ENCODE results near the gene LTB. TPM values are rescaled to one million over a fixed set of nuclear protein-coding genes. Genes with fewer than 3 reads are reported as not detected.

LTB gene
- total RNA-seq, 2 donors from 2014 or later: not detected

- Histone ChIP-seq H3K9me3 (no peaks in the 10 kb centered on the region), H3K4me1 (peaks cover 0 to 15% of the 10 kb centered on the region in 2 donors), H3K36me3 (peaks cover 99% of the 10 kb centered on the region), H3K27ac (no peak overlapping the region), H3K27me3 (no peaks in the 10 kb centered on the region), H3K4me3 (no peak overlapping the region)
- no peak for TF ChIP-seq CTCF (IDR thresholded peaks at IDR 0.05)
- DNase-seq (ENCODE audit: low spot score): no peak
These were observed 47.6 kb downstream of the LTB start for GRCh38 chr6:31534521-31535040.

- no peak for DNase-seq (ENCODE audit: low spot score)
- H3K27me3 ChIP-seq: no peaks in the 10 kb centered on the region
- H3K4me1 ChIP-seq: peaks cover 0 to 9% of the 10 kb centered on the region in 2 donors
- H3K27ac ChIP-seq: no peak overlapping the region
- no peak overlapping the region for H3K4me3 ChIP-seq
- TF ChIP-seq CTCF (IDR thresholded peaks at IDR 0.05): no peak
- H3K36me3 ChIP-seq: peaks cover 95% of the 10 kb centered on the region
- no peaks in the 10 kb centered on the region for H3K9me3 ChIP-seq
These were observed 48.2 kb downstream of the LTB start for GRCh38 chr6:31534011-31534410.

- no peak for TF ChIP-seq CTCF (IDR thresholded peaks at IDR 0.05)
- H3K4me3 ChIP-seq: no peak overlapping the region
- H3K4me1 ChIP-seq: peaks cover 0 to 3% of the 10 kb centered on the region in 2 donors
- no peaks in the 10 kb centered on the region for H3K27me3 ChIP-seq
- H3K36me3 ChIP-seq: peaks cover 89% of the 10 kb centered on the region
- H3K27ac ChIP-seq: no peak overlapping the region
- no peak for DNase-seq (ENCODE audit: low spot score)
- H3K9me3 ChIP-seq: no peaks in the 10 kb centered on the region
These were observed 48.8 kb downstream of the LTB start for GRCh38 chr6:31533455-31533841.

- peak overlapping the region in 1 of 2 donors; percentile 21 for H3K27ac ChIP-seq
These were observed 49.4 kb downstream of the LTB start for GRCh38 chr6:31532644-31533454.

GRCh38 chr6:31531771-31532643 lies 50.2 kb downstream of the LTB start:
- peaks cover 76% of the 10 kb centered on the region for H3K36me3 ChIP-seq

More at GRCh38 chr6:31532644-31533454, 49.4 kb downstream of the LTB start:
- no peaks in the 10 kb centered on the region for H3K4me1 ChIP-seq
- H3K4me3 ChIP-seq: no peak overlapping the region
- no peaks in the 10 kb centered on the region for H3K9me3 ChIP-seq
- H3K36me3 ChIP-seq: peaks cover 85% of the 10 kb centered on the region
- no peak for DNase-seq (ENCODE audit: low spot score)
- no peak for TF ChIP-seq CTCF (IDR thresholded peaks at IDR 0.05)
- no peaks in the 10 kb centered on the region for H3K27me3 ChIP-seq

More at GRCh38 chr6:31531771-31532643, 50.2 kb downstream of the LTB start:
- H3K27me3 ChIP-seq: no peaks in the 10 kb centered on the region
- H3K27ac ChIP-seq: peak overlapping the region in 1 of 2 donors; percentile 21
- DNase-seq (ENCODE audit: low spot score): no peak
- no peak for TF ChIP-seq CTCF (IDR thresholded peaks at IDR 0.05)
- H3K9me3 ChIP-seq: no peaks in the 10 kb centered on the region
- H3K4me1 ChIP-seq: no peaks in the 10 kb centered on the region
- no peak overlapping the region for H3K4me3 ChIP-seq

All from right atrium auricular region (tissue), 2 donors.